Measurements from ENCODE around the gene ANGPTL7. TPM values are rescaled to one million over a fixed set of nuclear protein-coding genes. Genes with fewer than 3 reads are reported as not detected.

Gene ANGPTL7
- total RNA-seq, 2 donors from 2014 or later, result 3.6 to 4.9 TPM

DNA sequence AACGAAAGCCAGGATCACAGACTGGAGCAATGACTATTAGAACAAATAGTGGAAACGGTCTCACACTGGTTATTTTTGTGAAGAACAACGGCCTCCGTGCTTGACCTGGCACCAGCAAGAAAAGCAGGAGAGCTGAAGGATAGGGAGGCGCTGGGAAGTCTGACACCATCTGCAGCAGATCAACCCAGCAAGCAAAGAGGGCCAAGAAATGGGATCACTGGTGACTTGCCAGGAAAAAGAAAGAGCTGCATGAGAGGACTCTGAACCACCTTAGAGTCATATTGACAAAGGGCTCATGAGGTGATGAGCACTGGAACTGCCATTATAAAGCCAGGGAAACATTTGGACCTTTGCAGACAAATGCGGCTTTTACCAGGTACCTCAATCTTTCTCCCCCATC, 48.2 kb downstream of the ANGPTL7 start:
- H3K36me3 ChIP-seq (replicated peaks in 1 of 2; ENCODE audit: insufficient read depth in 1 of 2, low read depth in 2 of 2), result peaks cover 4 to 46% of the 10 kb centered on the region in 2 donors
- TF ChIP-seq, protein P1, sequence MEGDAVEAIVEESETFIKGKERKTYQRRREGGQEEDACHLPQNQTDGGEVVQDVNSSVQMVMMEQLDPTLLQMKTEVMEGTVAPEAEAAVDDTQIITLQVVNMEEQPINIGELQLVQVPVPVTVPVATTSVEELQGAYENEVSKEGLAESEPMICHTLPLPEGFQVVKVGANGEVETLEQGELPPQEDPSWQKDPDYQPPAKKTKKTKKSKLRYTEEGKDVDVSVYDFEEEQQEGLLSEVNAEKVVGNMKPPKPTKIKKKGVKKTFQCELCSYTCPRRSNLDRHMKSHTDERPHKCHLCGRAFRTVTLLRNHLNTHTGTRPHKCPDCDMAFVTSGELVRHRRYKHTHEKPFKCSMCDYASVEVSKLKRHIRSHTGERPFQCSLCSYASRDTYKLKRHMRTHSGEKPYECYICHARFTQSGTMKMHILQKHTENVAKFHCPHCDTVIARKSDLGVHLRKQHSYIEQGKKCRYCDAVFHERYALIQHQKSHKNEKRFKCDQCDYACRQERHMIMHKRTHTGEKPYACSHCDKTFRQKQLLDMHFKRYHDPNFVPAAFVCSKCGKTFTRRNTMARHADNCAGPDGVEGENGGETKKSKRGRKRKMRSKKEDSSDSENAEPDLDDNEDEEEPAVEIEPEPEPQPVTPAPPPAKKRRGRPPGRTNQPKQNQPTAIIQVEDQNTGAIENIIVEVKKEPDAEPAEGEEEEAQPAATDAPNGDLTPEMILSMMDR (IDR thresholded peaks at IDR 0.05), result no peak
- TF ChIP-seq POLR2A (IDR thresholded peaks at IDR 0.05), result no peak
- intact Hi-C loops (cut with DNase I), result no loop called here
- ATAC-seq (no peak), DNase-seq (no peak)
- H3K27me3 ChIP-seq, result no peaks in the 10 kb centered on the region
- no peak overlapping the region for H3K27ac ChIP-seq
- no peak overlapping the region for H3K4me3 ChIP-seq
- 85 to 96% methylated on average over 6 of the region's 6 CpGs for WGBS, 2 donors
- no peaks in the 10 kb centered on the region for H3K4me1 ChIP-seq
- H3K9me3 ChIP-seq, result no peaks in the 10 kb centered on the region

DNA sequence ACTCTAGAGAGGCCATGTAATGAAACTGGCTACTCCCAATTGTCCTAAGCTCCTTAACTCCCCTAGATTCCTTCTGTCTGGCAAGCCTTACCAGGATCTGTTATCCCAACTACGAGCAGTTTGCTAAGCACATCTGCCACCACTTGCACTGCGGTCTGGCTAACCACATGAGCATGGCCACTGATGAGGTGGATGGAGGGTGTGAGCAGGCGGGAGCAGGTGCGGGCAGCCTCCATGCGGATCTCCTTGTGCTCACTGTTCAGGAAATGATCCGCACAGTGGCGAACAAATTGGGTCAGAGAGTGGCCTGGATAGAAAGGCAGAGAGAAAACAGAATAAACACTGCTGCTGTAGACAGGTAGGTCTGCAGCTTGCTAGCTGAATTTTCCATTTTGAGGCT, 49.2 kb downstream of the ANGPTL7 start:
- Histone ChIP-seq H3K27ac (no peak overlapping the region), H3K27me3 (no peaks in the 10 kb centered on the region), H3K9me3 (no peaks in the 10 kb centered on the region), H3K36me3 (replicated peaks in 1 of 2; ENCODE audit: insufficient read depth in 1 of 2, low read depth in 2 of 2) (peaks cover 4 to 43% of the 10 kb centered on the region in 2 donors), H3K4me1 (no peaks in the 10 kb centered on the region), H3K4me3 (no peak overlapping the region)
- ATAC-seq (no peak), DNase-seq (no peak)
- intact Hi-C loops (cut with DNase I), result no loop called here
- WGBS, 2 donors, result 91 to 93% methylated on average over 7 of the region's 7 CpGs
- TF ChIP-seq, protein P1 (IDR thresholded peaks at IDR 0.05), result no peak
- no peak for TF ChIP-seq POLR2A (IDR thresholded peaks at IDR 0.05)

DNA sequence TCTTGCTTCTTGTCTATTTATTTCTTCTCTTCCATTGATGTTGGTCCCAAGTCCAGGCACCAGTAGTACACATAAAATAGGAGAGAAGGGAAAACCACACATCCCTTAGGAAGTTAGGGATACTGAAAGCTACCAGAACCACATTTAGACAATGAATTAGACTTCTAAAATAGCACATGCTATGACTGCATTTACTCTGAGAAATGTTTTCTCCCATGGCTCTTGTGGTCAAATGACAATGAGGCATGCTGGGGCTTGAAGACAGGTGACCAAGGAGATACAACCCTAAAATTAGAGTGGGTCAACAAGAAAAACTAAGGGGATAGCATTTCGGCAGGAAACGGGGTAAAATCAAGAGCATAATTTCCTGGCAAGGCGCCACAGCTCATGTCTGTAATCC, 56.1 kb downstream of the ANGPTL7 start:
- H3K4me3 ChIP-seq, result no peak overlapping the region
- 80 to 85% methylated on average over 3 of the region's 3 CpGs for WGBS, 2 donors
- ATAC-seq (no peak), DNase-seq (no peak)
- H3K27me3 ChIP-seq, result no peaks in the 10 kb centered on the region
- no peaks in the 10 kb centered on the region for H3K9me3 ChIP-seq
- peaks cover 0 to 19% of the 10 kb centered on the region in 2 donors for H3K36me3 ChIP-seq (replicated peaks in 1 of 2; ENCODE audit: insufficient read depth in 1 of 2, low read depth in 2 of 2)
- no peak overlapping the region for H3K27ac ChIP-seq
- H3K4me1 ChIP-seq, result no peaks in the 10 kb centered on the region
- intact Hi-C loops (cut with DNase I), result loop anchor here (10.0 kb wide), 1 partner anchor 400 kb away; no protein-coding TSS in a partner anchor
- TF ChIP-seq, protein P1 (IDR thresholded peaks at IDR 0.05), result no peak
- no peak for TF ChIP-seq POLR2A (IDR thresholded peaks at IDR 0.05)

Small RNAs within 50 kb of the gene (small RNA-seq; reads per million reads assigned to genes)
- gene RNU6-291P, result not detected
- not detected for gene RNU6-537P
- not detected for gene RPL39P6

Other genes with a start within 250 kb of the ANGPTL7 start
- gene TARDBP, start 176.7 kb upstream of the ANGPTL7 start, total RNA-seq, result 100 to 1,000 TPM; 104 to 136 TPM
- gene MASP2, start 142.1 kb upstream of the ANGPTL7 start, total RNA-seq, result not detected
- 100 to 1,000 TPM in 1 of 2 donors, 10 to 100 TPM in 1; 50.3 to 159 TPM for gene SRM, start 129.3 kb upstream of the ANGPTL7 start, total RNA-seq
- 10 to 100 TPM; 37.9 to 83.4 TPM for gene EXOSC10, start 89.5 kb upstream of the ANGPTL7 start, total RNA-seq
- gene MTOR, start 73.2 kb downstream of the ANGPTL7 start, total RNA-seq, result 10 to 100 TPM; 26.2 to 28.3 TPM
- 10 to 100 TPM in 1 of 2 donors, 1 to 10 TPM in 1; 5.9 to 12.7 TPM for gene UBIAD1, start 83.8 kb downstream of the ANGPTL7 start, total RNA-seq